OCI-LY3 (cell line): ENCODE measurements around the gene RGS16.

Source experiments
- EZH2phosphoT487 ChIP-seq: fragments of 200-600 bp; shearing (Covaris generic); IDR thresholded peaks from 2 replicates; pipeline ENCODE4 v1.6.1; 2018; ENCODE audit warnings: antibody characterized with exemption, mixed run types, low read depth
- TF ChIP-seq, protein P1 (sequence below): fragments of 200-600, 300-600 bp; sonication (generic); IDR thresholded peaks from 2 replicates; pipeline ENCODE4 v1.5.1; 2014; ENCODE audit warnings: antibody characterized with exemption, low read length, low read depth

DNA sequence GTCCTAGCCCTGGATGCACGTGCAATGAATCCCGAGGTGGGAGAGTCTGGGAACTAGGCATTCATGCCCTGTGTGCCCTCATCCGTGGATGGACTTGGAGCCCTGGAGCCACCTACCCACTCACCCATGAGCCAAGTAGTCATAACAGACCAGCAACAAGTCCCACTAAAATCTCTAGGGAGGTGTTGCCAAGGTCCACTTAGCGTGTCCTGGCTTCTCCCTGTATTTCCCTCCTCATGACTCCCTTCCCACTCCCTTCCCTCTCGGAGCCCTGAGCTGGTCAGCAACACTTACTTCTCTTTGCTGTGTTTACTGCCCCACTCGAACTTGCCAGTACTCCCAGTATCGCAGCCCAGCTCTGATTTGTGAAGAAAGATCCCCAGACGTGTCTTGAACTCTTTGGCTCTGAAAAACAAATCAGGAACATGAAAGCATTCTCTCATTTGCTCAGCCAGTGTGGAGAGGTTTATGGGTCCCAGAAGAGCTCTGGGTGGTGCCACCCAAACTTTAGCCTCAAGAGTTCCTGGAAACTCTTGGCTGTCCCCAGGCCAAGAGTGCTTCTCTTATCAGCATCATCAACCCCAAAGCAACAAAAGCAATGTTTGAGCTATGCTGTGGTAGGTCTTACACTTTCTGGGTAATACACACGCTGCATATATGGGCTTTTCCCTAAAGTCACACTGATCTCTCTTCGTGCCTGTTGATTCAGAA lies 1.1 kb downstream of the RGS16 start:
- TF ChIP-seq, protein P1, sequence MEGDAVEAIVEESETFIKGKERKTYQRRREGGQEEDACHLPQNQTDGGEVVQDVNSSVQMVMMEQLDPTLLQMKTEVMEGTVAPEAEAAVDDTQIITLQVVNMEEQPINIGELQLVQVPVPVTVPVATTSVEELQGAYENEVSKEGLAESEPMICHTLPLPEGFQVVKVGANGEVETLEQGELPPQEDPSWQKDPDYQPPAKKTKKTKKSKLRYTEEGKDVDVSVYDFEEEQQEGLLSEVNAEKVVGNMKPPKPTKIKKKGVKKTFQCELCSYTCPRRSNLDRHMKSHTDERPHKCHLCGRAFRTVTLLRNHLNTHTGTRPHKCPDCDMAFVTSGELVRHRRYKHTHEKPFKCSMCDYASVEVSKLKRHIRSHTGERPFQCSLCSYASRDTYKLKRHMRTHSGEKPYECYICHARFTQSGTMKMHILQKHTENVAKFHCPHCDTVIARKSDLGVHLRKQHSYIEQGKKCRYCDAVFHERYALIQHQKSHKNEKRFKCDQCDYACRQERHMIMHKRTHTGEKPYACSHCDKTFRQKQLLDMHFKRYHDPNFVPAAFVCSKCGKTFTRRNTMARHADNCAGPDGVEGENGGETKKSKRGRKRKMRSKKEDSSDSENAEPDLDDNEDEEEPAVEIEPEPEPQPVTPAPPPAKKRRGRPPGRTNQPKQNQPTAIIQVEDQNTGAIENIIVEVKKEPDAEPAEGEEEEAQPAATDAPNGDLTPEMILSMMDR = no peak
- no peak for TF ChIP-seq EZH2phosphoT487
